GM19372 (cell line): Measurements from ENCODE around the gene ZNF350.
"Not testable (repeated sequence)": the region's sequence is repeated elsewhere in the genome, so short reads cannot be mapped to it uniquely, and the experiment has no call there.

Experiments used
- ATAC-seq: cut with Tn5 transposase; IDR thresholded peaks from one replicate; pipeline ENCODE4 v1.9.1; 2021; ENCODE audit warnings: mild to moderate bottlenecking, low read depth, moderate library complexity; ENCODE audit not compliant: unreplicated experiment

Gene ZNF350

DNA sequence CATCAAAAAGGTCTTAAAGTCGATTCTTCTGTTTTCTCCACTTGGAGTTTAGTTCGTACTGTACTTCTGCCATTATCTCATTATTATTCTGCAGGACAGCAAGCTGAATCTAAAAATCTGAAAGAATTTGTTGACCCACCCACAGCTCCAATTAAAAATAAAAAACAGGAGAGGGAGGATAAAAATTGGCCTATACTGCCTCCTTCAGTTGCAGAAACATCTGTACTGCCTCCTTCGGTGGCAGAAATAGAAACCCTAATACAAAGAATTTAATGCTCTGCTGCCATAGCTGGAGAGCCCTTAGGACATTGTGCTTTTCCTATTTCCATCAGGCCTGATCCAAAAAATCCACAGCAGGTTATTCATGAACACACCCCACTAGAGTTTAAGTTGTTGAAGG lies 9.8 kb downstream of the ZNF350 start:
- no peak for ATAC-seq

DNA sequence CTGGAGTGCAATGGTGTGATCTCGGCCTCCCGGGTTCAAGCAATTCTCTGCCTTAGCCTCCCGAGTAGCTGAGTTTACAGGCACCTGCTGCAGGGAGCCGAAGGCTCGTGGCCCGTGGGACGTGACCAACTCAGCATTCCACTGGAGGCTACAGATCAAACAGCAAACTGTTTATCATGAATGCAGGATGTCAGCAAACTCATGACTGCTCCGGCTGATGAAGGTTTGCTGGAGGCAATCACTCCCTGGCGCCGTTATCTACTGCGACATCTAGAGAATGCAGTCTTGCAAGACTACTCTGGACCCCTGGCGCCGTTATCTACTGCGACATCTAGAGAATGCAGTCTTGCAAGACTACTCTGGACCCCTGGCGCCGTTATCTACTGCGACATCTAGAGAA lies 10.9 kb downstream of the ZNF350 start:
- not testable (repeated sequence) for ATAC-seq

DNA sequence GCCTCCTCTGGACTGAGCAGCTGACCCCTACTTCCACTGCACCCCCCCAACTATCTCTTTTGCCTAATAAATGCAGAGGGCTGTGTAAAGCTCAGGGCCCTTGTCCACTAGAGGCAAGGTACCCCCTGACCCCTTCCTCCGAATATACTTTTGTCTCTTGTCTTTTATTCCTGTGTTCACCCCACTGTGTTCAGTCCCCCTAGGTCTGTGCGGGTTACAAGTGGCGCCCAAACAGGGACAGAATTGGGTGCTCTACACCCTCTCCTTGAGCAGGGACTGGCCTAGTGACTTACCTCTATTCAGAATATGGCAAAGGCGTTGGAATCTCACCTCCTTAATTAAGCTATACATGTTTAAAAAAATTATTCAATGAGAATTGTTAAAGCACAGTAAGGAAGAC lies 15.0 kb downstream of the ZNF350 start:
- no peak for ATAC-seq

DNA sequence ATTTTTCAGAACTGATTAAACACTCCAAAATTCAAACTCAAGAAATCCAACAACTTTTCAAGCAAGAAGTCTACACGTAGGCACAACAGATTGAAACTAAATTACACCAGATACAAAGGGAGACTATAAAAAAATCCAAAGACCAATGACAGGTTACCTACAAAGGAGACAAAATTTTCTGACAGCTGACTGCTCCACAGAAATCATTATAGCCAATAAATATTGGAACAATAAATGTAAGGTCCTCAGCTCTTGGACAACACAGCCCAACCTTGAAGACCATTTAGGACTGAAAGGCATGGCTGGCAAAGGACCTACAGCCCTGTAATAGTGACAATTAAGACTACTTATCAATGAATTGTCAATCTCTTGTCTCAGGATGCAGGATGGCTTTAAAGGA lies 15.9 kb downstream of the ZNF350 start:
- ATAC-seq, result no peak

DNA sequence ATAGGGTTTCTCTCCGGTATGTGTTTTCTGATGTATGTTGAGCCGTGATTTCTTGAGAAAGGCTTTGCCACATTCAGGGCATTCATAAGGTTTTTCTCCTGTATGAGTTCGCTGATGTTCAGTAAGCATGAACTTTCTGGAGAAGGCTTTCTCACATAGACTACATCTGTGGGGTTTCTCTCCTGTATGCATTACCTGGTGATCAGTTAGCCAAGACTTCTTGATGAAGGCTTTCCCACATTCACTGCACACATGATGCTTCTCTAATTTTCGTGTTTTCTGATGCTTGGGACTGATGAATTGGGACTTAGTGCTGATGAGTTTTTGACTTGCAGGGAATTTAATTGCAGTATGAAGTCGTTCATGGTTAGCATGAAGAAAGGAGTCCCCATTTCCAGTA lies 21.1 kb downstream of the ZNF350 start:
- no peak for ATAC-seq

DNA sequence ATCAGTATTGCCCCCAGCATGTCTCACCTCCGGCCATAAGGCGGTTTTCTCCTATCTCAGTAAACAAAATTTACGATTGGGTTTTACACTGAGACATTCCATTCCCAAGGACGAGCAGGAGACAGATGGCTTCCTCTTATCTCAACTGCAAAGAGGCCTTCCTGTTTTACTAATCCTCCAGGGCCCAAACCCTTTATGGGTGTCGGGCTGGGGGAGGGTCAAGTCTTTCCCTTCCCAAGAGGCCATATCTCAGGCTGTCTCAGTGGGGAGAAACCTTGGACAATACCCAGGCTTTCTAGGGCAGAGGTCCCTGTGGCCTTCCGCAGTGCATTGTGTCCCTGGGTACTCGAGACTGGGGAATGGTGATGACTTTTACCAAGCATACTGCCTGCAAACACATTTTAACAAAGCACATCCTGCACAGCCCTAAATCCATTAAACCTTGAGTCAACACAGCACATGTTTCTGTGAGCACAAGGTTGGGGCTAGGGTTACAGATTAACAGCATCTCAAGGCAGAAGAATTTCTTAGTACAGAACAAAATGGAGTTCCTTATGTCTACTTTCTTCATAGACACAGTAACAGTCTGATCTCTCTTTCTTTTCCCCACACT lies 25.9 kb downstream of the ZNF350 start:
- not testable (repeated sequence) for ATAC-seq

DNA sequence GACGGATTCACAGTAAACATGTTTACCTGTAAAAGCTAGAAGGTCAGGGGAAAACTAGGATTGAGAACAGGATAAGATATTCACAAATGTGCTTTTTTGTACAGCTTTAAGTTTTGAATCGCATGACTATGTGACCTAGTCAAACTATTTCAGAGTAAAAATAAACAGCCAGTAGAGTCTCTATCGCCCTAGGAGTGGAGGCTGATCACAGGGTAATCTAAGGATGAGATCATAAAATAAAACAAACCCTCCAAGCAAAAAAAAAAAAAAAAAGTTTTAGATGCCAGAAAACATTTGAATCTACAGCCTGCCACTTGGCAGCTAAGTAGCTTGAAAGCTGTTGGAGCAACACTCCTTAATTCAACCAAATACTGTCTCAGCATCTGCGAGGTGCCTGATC lies 26.8 kb downstream of the ZNF350 start:
- ATAC-seq, result no peak

DNA sequence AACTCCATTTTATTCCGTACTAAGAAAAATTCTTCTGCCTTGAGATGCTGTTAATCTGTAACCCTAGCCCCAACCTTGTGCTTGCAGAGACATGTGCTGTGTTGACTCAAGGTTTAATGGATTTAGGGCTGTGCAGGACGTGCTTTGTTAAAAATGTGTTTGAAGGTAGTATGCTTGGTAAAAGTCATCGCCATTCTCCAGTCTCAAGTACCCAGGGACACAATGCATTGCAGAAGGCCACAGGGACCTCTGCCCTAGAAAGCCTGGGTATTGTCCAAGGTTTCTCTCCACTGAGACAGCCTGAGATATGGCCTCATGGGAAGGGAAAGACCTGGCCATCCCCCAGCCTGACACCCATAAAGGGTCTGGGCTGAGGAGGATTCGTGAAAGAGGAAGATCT lies 28.8 kb downstream of the ZNF350 start:
- ATAC-seq, result not testable (repeated sequence)

DNA sequence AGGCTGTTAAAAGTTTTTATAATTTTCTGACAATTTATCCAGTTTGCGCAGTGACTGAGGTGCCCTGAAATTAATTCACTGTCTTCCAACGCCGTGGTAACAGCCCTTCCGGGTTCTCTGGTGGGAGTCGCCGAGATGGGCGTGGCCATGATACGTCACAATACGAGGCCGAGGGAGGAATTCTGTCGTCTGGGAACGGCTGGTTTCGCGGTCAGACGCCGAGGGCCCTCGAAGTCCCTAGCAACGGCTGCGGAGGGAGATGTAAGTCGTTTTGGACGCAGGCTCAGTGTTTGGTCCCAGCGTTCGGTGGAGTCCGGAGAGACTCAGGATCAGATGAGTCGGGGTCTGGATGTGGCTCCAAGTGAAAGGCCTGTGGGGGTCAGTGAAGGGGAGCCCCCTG lies 37.7 kb downstream of the ZNF350 start:
- no peak for ATAC-seq

DNA sequence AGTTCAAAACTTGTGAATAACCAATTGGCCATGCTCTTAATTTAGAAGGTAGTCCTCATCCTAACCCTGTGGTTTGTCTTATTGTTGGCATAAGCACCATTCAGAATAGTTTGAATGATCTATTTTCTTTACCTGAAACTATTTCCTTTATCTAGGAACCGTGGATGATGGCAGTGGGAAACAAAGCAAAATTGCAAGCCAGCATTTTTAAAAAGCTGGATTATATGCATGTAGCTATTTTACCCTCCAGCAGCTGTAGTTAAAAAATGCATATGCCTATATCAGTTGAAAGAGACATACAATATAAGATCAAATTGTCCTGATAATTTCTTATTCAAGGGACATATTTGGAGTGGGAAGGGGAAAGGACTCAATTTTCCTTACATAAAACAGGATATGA lies 40.0 kb downstream of the ZNF350 start:
- ATAC-seq, result no peak

DNA sequence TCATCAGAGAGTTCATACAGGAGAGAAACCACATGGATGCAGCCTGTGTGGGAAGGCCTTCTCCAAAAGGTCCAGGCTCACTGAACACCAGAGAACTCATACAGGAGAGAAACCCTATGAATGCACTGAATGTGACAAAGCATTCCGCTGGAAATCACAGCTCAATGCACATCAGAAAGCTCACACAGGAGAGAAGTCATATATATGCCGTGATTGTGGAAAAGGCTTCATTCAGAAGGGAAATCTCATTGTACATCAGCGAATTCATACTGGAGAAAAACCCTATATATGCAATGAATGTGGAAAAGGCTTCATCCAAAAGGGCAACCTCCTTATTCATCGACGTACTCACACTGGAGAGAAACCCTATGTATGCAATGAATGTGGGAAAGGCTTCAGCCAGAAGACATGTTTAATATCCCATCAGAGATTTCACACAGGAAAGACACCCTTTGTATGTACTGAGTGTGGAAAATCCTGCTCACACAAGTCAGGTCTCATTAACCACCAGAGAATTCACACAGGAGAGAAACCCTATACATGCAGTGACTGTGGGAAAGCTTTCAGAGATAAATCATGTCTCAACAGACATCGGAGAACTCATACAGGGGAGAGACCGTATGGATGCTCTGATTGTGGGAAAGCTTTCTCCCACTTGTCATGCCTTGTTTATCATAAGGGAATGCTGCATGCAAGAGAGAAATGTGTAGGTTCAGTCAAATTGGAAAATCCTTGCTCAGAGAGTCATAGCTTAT lies 41.7 kb downstream of the ZNF350 start:
- ATAC-seq, result no peak

DNA sequence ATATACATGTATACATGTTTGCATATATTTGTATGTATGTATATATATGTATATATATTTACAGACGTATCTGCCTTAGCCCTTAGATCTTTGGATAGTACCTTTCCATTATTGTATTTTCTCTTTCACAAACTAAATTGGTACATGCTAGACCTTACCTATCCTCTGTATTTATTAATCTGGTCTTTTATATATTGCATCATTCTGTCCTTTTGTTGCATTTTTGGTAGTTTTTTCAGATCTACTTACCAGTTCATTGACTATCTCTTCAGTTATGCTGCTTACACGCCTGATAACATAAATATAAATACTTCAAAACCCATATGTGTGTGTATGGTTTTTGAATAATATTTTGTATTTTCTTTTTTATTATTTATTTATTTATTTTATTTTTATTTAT lies 47.7 kb downstream of the ZNF350 start:
- ATAC-seq, result no peak

DNA sequence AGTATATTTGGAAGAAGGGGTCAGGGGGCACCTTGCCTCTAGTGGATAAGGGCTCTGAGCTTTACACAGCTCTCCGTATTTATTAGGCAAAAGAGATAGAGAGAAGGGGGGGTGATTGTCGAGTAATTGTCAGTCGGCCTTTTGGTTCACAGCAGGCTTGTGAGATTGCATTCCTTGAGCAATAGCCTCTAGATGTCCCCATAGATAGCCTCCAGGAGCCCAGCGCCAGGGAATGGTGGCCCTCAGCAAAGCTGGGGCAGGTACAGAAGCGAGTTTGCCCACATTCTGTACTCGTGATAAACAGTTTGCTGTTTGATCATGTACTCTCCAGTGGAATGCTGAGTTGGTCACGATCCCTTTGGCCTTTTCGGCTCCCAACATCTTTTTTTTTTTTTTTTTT lies 54.7 kb downstream of the ZNF350 start:
- ATAC-seq, result no peak

DNA sequence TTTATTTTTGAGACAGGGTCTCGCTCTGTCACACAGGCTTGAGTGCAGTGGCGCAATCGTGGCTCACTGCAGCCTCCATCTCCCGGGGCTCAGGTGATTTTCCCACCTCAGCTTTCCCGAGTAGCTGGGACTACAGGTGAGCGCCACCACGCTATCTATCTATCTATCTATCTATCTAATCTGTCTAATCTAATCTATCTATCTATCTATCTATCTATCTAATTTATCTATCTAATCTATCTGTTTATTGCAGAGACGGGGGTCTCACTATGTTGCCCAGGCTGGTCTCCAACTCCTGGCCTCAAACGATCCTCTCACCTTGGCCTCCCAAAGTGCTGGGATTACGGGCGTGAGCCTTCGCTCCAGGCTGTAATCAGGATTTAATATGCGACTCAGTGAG lies 58.8 kb downstream of the ZNF350 start:
- ATAC-seq, result no peak

DNA sequence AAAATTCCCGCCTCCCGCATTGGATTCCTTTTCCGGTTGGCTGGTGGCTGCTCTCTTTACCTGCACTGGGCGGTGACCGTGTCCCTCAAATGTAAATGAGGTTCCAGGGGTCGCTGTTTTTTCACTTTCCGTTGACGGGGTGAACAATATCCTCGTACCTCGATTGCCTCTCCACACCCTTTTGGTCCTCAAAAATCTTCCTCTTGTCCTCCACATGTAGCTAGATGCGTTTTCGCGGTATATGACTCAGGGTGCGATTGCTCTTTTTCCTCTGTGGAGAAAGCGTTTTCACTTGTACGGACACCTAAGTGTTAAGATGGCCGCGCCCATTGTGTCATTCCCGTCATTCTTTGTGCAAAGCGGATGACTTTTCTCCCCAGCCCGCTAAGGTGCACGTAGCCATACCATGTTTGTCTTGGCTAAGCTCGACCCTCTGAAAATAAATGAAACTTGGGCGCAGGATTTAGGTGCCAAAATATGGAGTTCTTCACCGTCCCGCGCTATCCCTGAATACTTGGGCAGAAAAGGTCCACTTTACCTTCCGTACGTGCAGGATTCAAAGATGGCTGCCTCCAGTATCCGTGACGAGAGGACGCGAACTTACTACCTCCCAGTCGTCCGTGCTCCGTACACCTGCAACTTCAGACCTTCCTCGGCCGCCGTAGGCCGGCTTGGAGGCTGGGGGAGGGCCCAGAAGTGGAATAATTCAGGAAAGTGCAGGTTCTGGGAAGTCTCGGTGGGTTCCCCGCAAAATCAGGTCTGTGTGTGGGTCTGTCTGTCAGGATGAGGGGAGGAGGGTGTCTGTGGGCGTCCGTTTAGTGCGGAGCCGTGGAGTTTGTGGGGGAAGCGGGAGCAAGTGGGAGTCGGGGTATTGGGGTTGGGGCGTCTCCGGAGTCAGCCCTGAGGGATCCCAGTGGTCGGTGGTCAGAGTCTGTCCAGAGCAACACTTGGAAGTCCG lies 59.6 kb downstream of the ZNF350 start, which contains the start of gene ZNF613:
TSS of gene ZNF613 (plus strand) at position 689 of the 958 bp plus-strand sequence. CDS start 8,749 bp downstream, outside the sequence.
- peak; percentile 86 for ATAC-seq

DNA sequence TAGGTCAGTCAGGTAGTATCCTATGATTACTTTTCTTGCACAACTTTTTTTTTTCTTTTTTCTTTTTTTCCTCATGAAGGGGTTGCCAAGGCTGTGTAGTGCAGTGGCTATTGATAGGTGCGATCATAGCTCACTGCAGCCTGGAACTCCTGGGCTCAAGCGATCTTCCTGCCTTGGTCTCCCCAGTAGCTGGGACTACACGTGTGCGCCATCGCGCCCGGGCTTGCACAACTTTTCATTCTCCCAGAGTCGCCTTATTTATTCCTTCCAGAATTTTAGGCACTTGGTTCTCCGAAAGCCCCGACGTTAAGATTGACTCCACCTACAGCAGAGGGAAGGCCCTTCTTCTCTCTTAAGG lies 60.2 kb downstream of the ZNF350 start:
- ATAC-seq, result no peak

DNA sequence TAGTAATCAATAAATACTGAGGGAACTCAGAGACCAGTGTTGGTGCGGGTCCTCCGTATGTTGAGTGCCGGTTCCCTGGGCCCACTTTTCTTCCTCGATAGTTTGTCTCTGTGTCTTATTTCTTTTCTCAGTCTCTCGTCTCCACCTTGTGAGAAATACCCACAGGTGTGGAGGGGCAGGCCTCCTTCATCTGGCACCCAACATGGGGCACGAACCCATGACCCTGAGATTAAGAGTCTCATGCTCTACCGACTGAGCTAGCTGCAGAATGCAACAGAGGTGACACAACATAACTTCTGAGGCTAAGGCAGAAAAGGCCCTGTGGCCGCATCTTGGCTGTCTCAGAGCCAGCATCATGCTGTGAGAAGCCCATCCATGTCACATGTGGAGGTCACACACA lies 64.7 kb downstream of the ZNF350 start:
- no peak for ATAC-seq

DNA sequence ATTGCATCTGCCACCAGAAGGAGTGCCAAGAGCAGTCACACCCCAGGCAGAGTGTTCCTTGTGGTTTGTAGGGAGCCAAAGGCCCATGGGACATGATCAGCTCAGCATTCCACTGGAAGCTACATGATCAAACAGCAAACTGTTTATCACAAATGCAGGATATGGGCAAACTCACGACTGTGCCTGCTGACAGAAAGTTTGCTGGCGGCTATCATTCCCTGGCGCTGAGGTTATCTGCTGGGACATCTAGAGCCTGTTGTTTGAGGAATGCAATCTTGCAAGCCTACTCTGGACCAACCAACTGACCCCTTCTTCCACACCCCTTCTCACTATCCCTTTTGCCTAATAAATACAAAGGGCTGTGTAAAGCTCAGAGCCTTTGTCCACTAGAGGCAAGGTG lies 67.0 kb downstream of the ZNF350 start:
- no peak for ATAC-seq

DNA sequence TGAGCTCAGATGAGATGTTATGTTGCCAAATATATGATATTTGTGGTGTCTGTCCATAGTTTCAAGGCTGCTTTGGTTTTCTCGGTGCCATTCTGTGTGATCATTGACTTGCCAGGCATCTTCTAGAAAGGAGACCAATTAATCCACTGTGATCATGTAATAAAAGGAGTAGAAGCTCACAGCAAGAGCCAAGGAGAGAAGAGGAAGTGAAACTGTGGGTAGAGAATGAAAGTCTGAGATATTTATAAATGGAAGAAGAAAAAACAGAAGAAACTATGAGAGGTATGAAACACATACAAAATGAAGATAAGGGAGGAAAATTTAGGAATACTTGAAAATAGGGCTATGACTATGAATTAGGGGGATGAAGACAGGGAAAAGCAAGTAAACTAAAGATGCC lies 70.5 kb downstream of the ZNF350 start:
- no peak for ATAC-seq

DNA sequence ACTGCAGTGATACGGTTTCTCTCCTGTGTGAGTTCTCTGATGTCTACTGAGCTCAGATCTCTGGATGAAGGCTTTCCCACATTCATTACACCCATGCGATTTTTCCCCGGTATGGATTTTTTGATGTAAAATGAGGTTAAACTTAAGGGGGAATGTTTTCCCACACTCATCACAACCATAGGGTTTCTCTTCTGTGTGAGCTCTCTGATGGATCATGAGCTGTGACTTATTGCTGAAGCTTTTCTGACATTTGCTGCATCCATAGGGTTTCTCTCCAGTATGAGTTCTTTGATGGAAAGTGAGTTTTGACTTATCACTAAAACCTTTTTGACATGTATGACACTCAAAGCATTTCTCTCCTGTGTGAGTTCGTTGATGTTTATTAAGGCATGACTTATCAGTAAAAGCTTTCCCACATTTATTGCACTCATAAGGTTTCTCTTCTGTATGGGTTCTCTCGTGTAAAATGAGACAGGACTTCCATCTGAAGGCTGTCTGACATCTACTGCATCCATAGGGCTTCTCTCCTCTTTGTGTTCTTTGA lies 71.2 kb downstream of the ZNF350 start:
- ATAC-seq, result no peak
